Kidney epithelial cell (primary cell): ENCODE measurements around the gene SUPT20H. TPM values are rescaled to one million over a fixed set of nuclear protein-coding genes. Genes with fewer than 3 reads are reported as not detected.
A peak's percentile ranks its signal among the peaks of the same experiment; 100 is the strongest.

Experiments
- DNase-seq: peaks from one replicate; pipeline ENCODE4 v3.0.0-alpha.2; 2010; ENCODE audit warnings: low read depth
- H3K27me3 ChIP-seq: 2 replicates; pipeline ENCODE4 v1.6.0; 2011; ENCODE audit warnings: low read length; ENCODE audit not compliant: control insufficient read depth, insufficient read depth
- H3K36me3 ChIP-seq: 2 replicates; pipeline ENCODE4 v1.5.1; 2011; ENCODE audit warnings: low read length; ENCODE audit not compliant: control insufficient read depth, insufficient read depth
- H3K4me3 ChIP-seq: 2 replicates; pipeline ENCODE4 v1.5.1; 2011; ENCODE audit warnings: low read depth, mild to moderate bottlenecking, control low read depth, low read length
- total RNA-seq: library from RNA; depleted of rRNA; stranded (reverse); fragments of >200 nt; gene quantifications from 2 replicates; pipeline ENCODE4 v1.2.3, GENCODE V29; 2015
- TF ChIP-seq, protein P1 (sequence below): IDR thresholded peaks from 2 replicates; pipeline ENCODE4 v1.5.1; 2011; ENCODE audit warnings: mild to moderate bottlenecking, moderate library complexity, low read length, control low read depth, inconsistent platforms; ENCODE audit not compliant: insufficient read depth, poor library complexity, severe bottlenecking

Gene SUPT20H
- total RNA-seq, 1 donor from 2014 or later, result 58.6 TPM

DNA sequence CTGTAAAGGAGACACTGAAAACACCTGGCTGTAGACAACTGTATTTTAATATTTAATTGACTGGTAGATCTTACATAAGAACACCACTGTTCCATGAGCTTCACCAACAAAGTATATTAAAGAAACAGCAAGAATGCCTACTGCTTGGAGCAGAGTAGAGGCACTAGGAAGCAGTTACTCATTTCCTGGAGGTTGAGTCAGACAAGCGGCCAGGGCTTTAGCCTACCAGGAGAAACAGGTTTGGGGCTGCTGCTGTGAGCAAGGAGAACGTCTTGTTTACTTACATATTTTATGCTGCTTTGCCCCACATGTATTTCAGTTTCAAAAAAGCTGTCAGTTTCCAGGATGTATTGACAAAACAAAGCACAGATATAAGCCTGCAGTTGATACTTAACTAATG, 93.7 kb downstream of the SUPT20H start:
- Histone ChIP-seq H3K36me3 (peaks cover 3% of the 10 kb centered on the region), H3K4me3 (no peak overlapping the region), H3K27me3 (no peaks in the 10 kb centered on the region)
- peak; percentile 56 for DNase-seq
- TF ChIP-seq, protein P1, sequence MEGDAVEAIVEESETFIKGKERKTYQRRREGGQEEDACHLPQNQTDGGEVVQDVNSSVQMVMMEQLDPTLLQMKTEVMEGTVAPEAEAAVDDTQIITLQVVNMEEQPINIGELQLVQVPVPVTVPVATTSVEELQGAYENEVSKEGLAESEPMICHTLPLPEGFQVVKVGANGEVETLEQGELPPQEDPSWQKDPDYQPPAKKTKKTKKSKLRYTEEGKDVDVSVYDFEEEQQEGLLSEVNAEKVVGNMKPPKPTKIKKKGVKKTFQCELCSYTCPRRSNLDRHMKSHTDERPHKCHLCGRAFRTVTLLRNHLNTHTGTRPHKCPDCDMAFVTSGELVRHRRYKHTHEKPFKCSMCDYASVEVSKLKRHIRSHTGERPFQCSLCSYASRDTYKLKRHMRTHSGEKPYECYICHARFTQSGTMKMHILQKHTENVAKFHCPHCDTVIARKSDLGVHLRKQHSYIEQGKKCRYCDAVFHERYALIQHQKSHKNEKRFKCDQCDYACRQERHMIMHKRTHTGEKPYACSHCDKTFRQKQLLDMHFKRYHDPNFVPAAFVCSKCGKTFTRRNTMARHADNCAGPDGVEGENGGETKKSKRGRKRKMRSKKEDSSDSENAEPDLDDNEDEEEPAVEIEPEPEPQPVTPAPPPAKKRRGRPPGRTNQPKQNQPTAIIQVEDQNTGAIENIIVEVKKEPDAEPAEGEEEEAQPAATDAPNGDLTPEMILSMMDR, result no peak

DNA sequence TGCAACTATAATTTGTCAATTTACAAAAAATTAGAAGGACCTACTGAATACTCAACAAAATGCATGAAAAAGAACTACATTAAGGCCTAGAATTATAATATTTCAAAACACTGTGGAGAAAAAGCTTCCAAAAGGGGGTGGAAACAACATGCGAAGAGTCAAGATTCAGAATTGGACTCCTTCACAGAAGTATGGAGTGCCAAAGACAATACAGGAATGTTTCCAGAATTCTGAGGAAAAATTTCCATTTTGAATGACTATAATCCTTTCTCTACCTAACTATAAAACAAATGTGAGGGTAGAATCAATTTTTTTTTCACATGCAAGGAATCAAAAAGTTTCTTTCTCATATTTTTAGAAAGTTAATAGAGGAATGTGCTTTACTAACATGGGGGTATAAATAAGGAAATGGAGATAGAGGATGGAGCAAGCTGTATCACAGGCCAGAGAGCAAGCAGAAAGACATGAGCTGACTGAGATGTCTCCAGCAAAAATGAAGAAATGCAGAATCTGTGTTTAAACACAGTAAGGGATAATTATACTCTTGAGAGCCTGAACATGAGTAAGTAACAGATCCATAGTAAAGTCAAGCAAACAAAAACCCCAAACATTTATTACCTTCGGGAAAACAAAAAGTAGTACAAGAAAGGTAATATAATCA, 99.9 kb downstream of the SUPT20H start:
- TF ChIP-seq, protein P1, result no peak
- DNase-seq, result no peak

More for the DNA sequence above, 99.9 kb downstream of the SUPT20H start:
- Histone ChIP-seq H3K27me3 (no peaks in the 10 kb centered on the region), H3K36me3 (peaks cover 3% of the 10 kb centered on the region), H3K4me3 (no peak overlapping the region)

Other genes starting within 250 kb of the SUPT20H start
- 2.4 TPM in 2 replicates for gene RFXAP, start 240.5 kb downstream of the SUPT20H start, total RNA-seq
- 0.38 and 0.62 TPM in 2 replicates for gene SMAD9, start 139.4 kb downstream of the SUPT20H start, total RNA-seq
- gene ALG5, start 60.3 kb downstream of the SUPT20H start, total RNA-seq, result 28.8 and 32.0 TPM in 2 replicates
- gene EXOSC8, start 58.9 kb downstream of the SUPT20H start, total RNA-seq, result 48.4 and 55.7 TPM in 2 replicates
- not detected in 2 replicates for gene CSNK1A1L, start 46.0 kb upstream of the SUPT20H start, total RNA-seq